Measurements from ENCODE around the gene EWSR1.
"Not testable (repeated sequence)": the region's sequence is repeated elsewhere in the genome, so short reads cannot be mapped to it uniquely, and the experiment has no call there.

EWSR1 gene

GRCh38 chr22:29339381-29340235, 71.5 kb downstream of the EWSR1 start:
- no peak for DNase-seq (ENCODE audit: low spot score)

GRCh38 chr22:29340566-29340965, 72.5 kb downstream of the EWSR1 start:
- no peak for DNase-seq (ENCODE audit: low spot score)

GRCh38 chr22:29341056-29341848, 73.2 kb downstream of the EWSR1 start:
- no peak for DNase-seq (ENCODE audit: low spot score)

- DNase-seq (ENCODE audit: low spot score): no peak
Measured at GRCh38 chr22:29341849-29342127, 73.7 kb downstream of the EWSR1 start.

GRCh38 chr22:29342177-29342576, 74.1 kb downstream of the EWSR1 start:
- DNase-seq (ENCODE audit: low spot score): no peak

- DNase-seq (ENCODE audit: low spot score): no peak
Measured at GRCh38 chr22:29342577-29343312, 74.7 kb downstream of the EWSR1 start.

- no peak for DNase-seq (ENCODE audit: low spot score)
Measured at GRCh38 chr22:29343313-29343805, 75.3 kb downstream of the EWSR1 start.

- DNase-seq (ENCODE audit: low spot score): no peak
Measured at GRCh38 chr22:29344137-29344536, 76.1 kb downstream of the EWSR1 start.

- not testable (repeated sequence) for DNase-seq (ENCODE audit: low spot score)
Measured at GRCh38 chr22:29344889-29345288, 76.8 kb downstream of the EWSR1 start.

GRCh38 chr22:29345932-29346331, 77.9 kb downstream of the EWSR1 start:
- no peak for DNase-seq (ENCODE audit: low spot score)

- DNase-seq (ENCODE audit: low spot score): no peak
Measured at GRCh38 chr22:29346659-29347058, 78.6 kb downstream of the EWSR1 start.

- no peak for DNase-seq (ENCODE audit: low spot score)
Measured at GRCh38 chr22:29348041-29348440, 80.0 kb downstream of the EWSR1 start.

- DNase-seq (ENCODE audit: low spot score): no peak
Measured at GRCh38 chr22:29348956-29349355, 80.9 kb downstream of the EWSR1 start.
